ENCODE measurements around the gene ATXN1. TPM values are rescaled to one million over a fixed set of nuclear protein-coding genes. Genes with fewer than 3 reads are reported as not detected.

The ATXN1 gene
- total RNA-seq, 2 donors from 2014 or later: 56.4 to 103 TPM

DNA sequence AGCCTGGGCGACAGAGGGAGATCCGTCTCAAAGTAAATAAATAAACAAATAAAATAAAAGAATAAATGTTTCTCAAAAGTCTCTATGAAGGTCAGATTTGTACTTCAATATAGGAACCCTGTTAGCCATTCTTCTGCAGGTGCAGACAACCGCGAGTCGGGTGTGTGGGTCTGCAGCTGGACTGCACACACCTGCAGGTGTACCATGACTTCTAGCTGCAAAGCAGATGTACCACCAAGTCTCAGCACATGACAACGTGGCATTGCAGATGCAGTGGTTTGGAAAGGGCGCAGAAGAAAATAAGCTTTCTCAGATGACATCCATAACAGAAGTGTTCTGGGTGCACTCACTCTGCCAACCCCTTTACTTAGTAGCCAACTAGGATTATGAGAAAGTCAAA, 239.7 kb downstream of the ATXN1 start:
- Mint-ChIP-seq H3K9me3 (no peaks in the 10 kb centered on the region), H3K36me3 (peaks cover 4% of the 10 kb centered on the region), H3K27ac (no peak overlapping the region), H3K4me1 (ENCODE audit: low read depth in 2 of 2) (peaks cover 42 to 64% of the 10 kb centered on the region in 2 donors), H3K27me3 (no peaks in the 10 kb centered on the region), H3K4me3 (no peak overlapping the region)
- ATAC-seq (no peak), DNase-seq (ENCODE audit: low spot score) (no peak)

DNA sequence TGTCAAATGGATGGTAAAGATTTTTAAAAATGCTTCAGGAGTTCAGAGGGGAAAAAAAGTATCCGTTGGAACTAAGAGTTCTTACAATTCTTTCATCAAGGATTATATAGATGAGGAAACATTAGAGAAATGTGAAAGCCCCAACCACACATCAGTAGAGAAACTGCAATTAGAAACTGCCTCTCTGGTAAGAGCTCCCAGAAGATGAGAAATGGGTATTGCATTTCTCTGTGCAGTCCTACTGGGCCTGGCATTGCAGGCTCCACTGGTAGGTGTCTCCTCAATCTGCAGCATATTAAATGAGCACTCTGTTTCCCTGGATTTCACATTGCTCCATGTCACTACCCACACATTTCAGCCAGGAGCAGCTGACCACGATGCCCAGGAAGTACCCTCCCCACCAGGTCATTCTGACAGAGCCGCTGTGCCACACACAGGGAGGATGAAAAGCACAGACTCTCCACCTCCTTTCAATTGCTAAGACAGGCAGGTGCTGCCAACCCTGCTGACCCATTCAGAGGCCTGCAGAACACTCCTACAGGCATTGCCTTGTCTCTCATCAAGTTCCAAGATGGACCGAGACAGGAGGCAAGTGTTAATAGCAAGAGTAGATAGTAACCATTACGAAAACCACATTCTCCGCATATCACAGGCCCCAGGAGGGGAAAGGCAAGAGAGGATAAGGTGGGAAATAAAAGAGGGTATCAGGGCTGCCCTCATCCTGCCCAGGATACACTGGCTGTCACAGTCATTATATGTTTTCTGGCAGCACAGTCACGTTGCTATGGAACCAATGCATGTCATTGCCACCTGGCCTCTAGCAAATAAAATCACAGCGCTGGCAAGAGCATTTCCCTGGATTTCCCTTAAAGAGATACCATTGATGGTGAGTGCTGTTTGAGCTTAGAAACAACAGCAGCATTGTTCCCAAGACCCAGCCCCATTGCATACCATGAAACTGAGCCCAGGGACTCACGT, 241.7 kb downstream of the ATXN1 start:
- H3K27ac Mint-ChIP-seq: peak overlapping the region in 1 of 2 donors; percentile 2
- H3K4me1 Mint-ChIP-seq (ENCODE audit: low read depth in 2 of 2): peaks cover 39 to 61% of the 10 kb centered on the region in 2 donors
- ATAC-seq (no peak), DNase-seq (ENCODE audit: low spot score) (no peak)
- peaks cover 4% of the 10 kb centered on the region for H3K36me3 Mint-ChIP-seq
- no peaks in the 10 kb centered on the region for H3K27me3 Mint-ChIP-seq
- no peaks in the 10 kb centered on the region for H3K9me3 Mint-ChIP-seq
- H3K4me3 Mint-ChIP-seq: peak overlapping the region; percentile 40

DNA sequence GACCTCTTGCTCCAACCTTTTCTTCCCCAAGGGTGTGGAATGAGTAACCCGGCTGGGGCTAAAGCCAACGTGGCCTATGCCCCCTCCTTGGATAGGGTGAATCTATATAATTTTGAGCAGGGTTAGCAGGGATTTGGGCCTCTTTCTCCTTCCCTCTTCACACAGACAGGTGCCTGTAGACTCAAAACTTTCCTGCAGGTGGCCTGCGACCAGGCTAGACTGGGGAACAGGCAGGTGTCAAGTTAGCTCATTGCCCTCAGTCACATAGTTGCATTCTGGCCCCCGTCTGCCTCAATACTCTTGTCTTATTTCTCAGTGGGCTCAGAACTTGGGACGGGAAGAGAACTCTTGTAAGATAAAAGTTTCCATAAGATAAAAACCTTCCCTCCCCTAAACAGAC, 243.0 kb downstream of the ATXN1 start:
- no peak overlapping the region for H3K4me3 Mint-ChIP-seq
- DNase-seq (ENCODE audit: low spot score) (no peak), ATAC-seq (no peak)
- no peaks in the 10 kb centered on the region for H3K27me3 Mint-ChIP-seq
- no peaks in the 10 kb centered on the region for H3K36me3 Mint-ChIP-seq
- peaks cover 46 to 59% of the 10 kb centered on the region in 2 donors for H3K4me1 Mint-ChIP-seq (ENCODE audit: low read depth in 2 of 2)
- peak overlapping the region; percentile 2 to 24 for H3K27ac Mint-ChIP-seq
- H3K9me3 Mint-ChIP-seq: no peaks in the 10 kb centered on the region

DNA sequence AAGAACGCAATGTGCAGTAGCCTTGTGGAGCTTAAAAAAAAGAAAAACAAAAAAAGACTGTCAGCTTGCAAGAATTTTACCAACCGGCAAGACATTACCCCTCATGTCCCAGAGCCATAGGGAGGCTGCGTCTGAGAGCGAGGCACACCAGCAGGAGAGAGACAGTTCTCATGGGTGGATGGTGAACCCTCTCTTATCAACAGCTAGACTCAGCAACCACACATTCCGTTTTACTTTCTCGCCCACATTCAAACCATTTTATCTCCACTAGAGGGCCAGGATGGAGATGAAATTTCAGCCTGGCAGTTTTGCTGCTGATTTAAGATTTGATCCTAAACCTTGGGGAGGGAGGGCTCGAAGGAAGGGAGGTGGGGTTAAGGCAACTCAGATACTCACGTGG, 247.0 kb downstream of the ATXN1 start:
- Mint-ChIP-seq H3K36me3 (peaks cover 6% of the 10 kb centered on the region), H3K9me3 (no peaks in the 10 kb centered on the region), H3K27ac (peak overlapping the region; percentile 43 to 53), H3K4me1 (ENCODE audit: low read depth in 2 of 2) (peaks cover 68 to 80% of the 10 kb centered on the region in 2 donors), H3K27me3 (no peaks in the 10 kb centered on the region), H3K4me3 (no peak overlapping the region)
- ATAC-seq (no peak), DNase-seq (ENCODE audit: low spot score) (no peak)

DNA sequence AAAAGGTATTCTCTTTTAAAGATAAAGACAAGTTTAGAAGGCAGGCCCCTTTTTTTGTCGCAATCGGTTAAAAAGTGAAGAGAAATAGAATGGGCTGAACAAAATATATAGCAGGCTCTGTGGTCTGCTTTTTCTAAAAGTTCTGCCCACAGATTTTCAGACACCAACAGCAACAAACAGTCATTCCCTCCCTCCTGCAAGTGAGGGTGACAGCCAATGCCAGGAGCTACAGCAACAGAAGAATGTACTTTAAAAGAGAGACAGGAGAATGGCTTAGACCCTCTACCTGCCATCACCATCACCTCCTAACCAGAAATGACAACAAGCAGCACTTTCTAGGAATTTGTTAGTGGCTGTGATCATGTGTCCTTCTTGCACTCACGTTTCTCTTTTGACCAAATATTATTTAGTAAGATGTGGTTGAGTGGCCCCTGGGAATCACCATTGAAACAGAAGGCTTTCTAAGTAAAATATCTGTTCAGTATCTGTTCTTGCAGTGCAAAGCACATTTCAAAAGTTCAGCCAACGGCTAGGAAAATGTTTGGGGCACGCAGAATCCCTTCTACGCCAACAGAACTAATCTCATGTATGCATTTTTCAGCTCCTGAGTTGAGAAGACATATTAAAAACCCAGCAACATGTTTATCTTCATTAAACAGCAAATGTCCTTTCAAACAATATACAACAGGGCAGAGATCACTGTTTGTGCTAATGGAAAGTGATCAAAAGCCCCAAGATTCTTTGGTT, 248.5 kb downstream of the ATXN1 start:
- Mint-ChIP-seq H3K4me3 (no peak overlapping the region), H3K9me3 (no peaks in the 10 kb centered on the region), H3K36me3 (peaks cover 6% of the 10 kb centered on the region), H3K27ac (peak overlapping the region; percentile 43 to 53), H3K27me3 (no peaks in the 10 kb centered on the region), H3K4me1 (ENCODE audit: low read depth in 2 of 2) (peaks cover 56 to 64% of the 10 kb centered on the region in 2 donors)
- ATAC-seq: peak in 1 of 2 donors; percentile 50
- no peak for DNase-seq (ENCODE audit: low spot score)

DNA sequence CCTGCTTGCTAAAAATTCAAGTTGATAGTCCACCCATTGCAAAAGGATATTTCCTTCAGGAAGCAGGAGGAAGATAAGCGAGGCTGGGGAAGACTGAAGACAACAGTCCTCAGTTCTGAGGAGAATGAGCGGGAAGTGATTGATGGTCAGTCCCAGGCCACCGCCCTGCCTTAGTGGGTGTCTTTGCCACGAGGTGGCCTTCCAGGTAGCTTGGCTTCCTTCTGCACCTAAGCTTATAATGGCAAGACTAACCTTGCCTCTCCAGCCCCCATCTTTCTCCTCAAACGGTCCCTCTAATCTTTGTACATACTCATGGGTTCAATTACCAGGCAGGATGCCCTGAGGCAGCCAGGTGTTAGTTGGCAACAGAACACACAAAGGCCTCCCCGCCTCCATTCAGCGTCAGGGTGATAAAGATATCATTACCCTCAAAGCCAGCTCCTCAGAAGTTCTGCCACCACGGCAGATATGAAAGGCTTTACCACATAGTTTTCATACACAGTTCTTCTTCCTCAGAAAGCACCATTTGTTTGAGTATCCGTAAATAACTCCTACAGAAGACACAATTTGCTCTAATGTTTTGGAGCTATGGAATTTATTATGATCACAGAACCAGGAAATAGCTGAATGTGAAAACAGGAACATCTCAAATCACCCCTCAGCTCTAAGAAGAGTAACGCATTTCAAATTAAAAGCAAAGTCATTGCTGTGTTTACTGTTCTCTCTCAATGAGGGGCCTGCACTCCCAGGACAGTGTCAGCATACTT, 249.4 kb downstream of the ATXN1 start:
- Mint-ChIP-seq H3K27ac (peak overlapping the region; percentile 34 to 53), H3K27me3 (no peaks in the 10 kb centered on the region), H3K4me1 (ENCODE audit: low read depth in 2 of 2) (peaks cover 53 to 58% of the 10 kb centered on the region in 2 donors), H3K9me3 (no peaks in the 10 kb centered on the region), H3K36me3 (peaks cover 6% of the 10 kb centered on the region), H3K4me3 (peak overlapping the region; percentile 56)
- ATAC-seq (peak in 1 of 2 donors; percentile 15), DNase-seq (ENCODE audit: low spot score) (no peak)

DNA sequence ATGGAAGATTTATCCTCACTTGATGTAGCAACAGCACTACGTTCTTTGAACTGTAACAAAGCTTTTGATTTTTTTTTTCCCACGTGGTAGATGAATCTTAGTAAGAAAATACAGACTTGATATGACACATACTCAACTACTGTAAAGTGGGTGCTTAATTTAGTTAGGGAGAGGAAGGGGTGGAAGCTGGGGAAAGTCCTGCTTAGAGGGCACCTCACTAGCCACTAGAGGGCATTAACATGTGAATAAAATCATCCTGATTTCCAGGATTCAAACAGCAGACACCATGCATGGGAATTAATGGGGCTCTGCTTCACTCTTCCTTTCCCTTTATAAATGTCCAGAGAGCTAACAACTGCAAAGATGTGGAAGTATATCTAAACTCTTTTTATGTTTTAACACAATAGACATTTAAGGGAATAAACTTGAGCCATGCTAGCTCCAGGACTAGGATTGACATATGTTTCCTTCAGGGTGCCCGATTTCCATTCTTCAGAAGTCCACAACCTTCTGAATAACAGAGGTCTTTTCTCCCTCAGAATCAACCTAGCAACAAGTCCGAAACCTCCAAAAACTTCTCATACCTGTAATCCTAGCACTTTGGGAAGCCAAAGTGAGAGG, 250.1 kb downstream of the ATXN1 start:
- peak overlapping the region; percentile 14 to 34 for H3K27ac Mint-ChIP-seq
- ATAC-seq (peak; percentile 68 to 84), DNase-seq (ENCODE audit: low spot score) (no peak)
- H3K9me3 Mint-ChIP-seq: no peaks in the 10 kb centered on the region
- peak overlapping the region; percentile 11 for H3K4me3 Mint-ChIP-seq
- peaks cover 6% of the 10 kb centered on the region for H3K36me3 Mint-ChIP-seq
- no peaks in the 10 kb centered on the region for H3K27me3 Mint-ChIP-seq
- peaks cover 53 to 60% of the 10 kb centered on the region in 2 donors for H3K4me1 Mint-ChIP-seq (ENCODE audit: low read depth in 2 of 2)

DNA sequence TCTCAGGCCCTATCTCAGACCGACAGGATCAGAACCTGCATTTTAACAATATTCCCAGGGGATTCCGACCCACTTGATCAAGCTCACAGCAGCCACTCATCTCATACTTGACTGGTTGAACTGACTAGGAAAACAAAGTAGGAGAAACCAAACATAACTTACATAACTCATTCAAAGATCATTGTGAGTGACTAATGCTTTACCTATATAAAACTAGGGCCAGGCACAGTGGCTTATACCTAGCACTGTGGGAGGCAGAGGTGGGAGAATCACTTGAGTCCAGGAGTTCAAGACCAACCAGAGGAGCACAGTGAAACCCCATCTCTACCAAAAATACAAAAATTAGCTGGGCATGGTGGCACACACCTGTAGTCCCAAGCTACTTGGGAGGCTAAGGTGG, 251.0 kb downstream of the ATXN1 start:
- H3K36me3 Mint-ChIP-seq: peaks cover 6% of the 10 kb centered on the region
- H3K9me3 Mint-ChIP-seq: no peaks in the 10 kb centered on the region
- no peak for ATAC-seq
- no peaks in the 10 kb centered on the region for H3K27me3 Mint-ChIP-seq
- DNase-seq (ENCODE audit: low spot score): no peak
- H3K4me1 Mint-ChIP-seq (ENCODE audit: low read depth in 2 of 2): peaks cover 56 to 65% of the 10 kb centered on the region in 2 donors
- H3K4me3 Mint-ChIP-seq: no peak overlapping the region
- H3K27ac Mint-ChIP-seq: peak overlapping the region in 1 of 2 donors; percentile 0

DNA sequence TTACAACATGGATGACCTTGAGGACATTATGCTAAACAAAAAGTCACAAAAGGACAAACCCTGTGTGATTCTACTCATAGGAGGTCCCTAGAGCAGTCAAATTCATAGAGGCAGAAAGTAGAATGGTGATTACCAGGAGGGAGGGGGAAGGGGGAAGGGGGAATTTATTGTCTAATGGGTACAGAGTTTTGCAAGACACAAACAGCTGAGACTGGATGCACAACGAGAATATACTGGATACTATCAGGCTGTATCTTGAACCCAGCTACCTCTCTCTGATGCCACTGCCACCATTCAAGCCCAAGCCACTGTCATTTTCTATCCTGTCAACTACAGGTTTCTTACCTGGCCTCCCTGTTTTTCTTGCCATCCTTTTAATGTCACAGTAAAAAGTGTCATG, 252.3 kb downstream of the ATXN1 start:
- no peak overlapping the region for H3K4me3 Mint-ChIP-seq
- H3K27ac Mint-ChIP-seq: peak overlapping the region in 1 of 2 donors; percentile 13
- no peak for DNase-seq (ENCODE audit: low spot score)
- H3K9me3 Mint-ChIP-seq: no peaks in the 10 kb centered on the region
- H3K27me3 Mint-ChIP-seq: no peaks in the 10 kb centered on the region
- ATAC-seq: no peak
- peaks cover 6% of the 10 kb centered on the region for H3K36me3 Mint-ChIP-seq
- peaks cover 59 to 68% of the 10 kb centered on the region in 2 donors for H3K4me1 Mint-ChIP-seq (ENCODE audit: low read depth in 2 of 2)

DNA sequence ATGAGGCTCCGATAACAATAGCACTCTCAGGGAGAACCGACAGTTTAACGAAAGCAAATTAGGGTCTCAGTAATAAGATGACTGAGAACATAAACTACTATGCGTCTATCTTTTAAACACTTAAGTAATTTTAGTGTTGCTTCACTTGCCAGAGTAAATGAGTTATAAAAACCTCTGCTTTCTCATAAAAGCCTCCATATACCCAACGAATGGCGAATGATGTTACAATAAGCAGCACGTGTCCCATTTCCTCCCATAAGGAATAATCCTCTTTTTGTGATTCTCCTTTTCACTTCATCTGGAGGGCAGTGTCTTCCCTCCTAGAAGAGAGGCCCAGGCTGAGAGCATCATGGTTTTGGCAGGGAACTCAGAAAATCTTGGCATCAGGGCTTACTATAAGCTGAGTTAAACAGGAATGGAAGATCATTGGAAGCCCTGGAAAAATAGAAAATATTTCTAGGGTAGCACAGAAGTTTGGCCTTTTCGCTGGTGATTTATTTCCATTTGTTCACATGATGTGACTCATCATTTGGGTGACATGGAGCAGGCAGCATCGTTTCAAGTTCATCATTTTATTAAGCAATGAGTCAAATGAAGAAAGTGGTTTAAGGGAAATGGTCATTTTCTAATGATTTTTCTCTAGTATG, 255.4 kb downstream of the ATXN1 start:
- Mint-ChIP-seq H3K9me3 (no peaks in the 10 kb centered on the region), H3K27me3 (no peaks in the 10 kb centered on the region), H3K36me3 (peaks cover 11% of the 10 kb centered on the region), H3K4me3 (peak overlapping the region; percentile 9), H3K4me1 (ENCODE audit: low read depth in 2 of 2) (peaks cover 39 to 48% of the 10 kb centered on the region in 2 donors), H3K27ac (peak overlapping the region in 1 of 2 donors; percentile 42)
- no peak for DNase-seq (ENCODE audit: low spot score)
- ATAC-seq: no peak

DNA sequence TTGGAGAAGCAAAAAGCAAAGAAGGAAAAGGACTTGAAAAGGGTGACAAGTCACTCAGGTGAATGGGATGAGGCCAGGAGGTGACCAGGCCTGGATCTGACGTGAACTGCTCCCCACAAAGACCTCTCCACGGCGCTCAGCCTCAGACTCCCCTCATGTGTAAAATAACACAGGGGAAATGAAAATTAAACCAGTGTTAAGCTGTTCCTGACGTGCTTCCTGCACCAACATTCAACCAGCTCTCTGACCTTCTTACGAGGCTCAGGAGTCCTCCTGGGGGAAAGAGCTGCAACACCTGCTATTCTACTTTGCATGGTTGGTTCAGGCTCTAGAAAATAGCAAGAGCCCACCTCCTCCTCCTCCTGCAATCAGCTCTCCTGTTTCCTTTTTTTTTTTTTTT, 256.7 kb downstream of the ATXN1 start:
- peaks cover 29 to 40% of the 10 kb centered on the region in 2 donors for H3K4me1 Mint-ChIP-seq (ENCODE audit: low read depth in 2 of 2)
- ATAC-seq: no peak

DNA sequence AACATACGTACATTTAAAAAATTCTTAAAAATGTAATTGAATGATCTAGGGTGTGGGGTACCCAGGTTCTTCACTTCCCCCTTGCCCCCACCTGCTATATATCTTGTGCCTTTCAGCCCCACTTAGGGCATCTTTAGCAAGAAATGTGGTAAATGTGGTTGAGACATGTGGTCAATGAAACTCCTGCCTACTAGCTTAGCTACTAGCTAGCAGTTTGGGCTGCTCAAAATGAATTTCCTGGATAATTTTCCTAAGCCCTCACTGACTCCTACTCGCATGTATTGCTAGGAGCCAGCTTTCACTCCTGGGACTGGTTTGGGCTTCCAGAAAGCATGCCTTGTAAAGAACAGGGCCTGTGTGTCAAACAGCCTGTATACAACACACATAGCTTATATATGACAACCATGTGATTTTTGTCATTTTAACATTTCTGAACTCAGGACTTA, 257.3 kb downstream of the ATXN1 start:
- H3K27ac Mint-ChIP-seq: peak overlapping the region; percentile 13 to 42
- DNase-seq (ENCODE audit: low spot score): no peak

More for the DNA sequence above, 256.7 kb downstream of the ATXN1 start:
- DNase-seq (ENCODE audit: low spot score): no peak
- Mint-ChIP-seq H3K27me3 (no peaks in the 10 kb centered on the region), H3K27ac (peak overlapping the region; percentile 13 to 42), H3K4me3 (peak overlapping the region; percentile 50), H3K9me3 (no peaks in the 10 kb centered on the region), H3K36me3 (peaks cover 5% of the 10 kb centered on the region)

More for the DNA sequence above, 257.3 kb downstream of the ATXN1 start:
- H3K36me3 Mint-ChIP-seq: peaks cover 5% of the 10 kb centered on the region
- no peaks in the 10 kb centered on the region for H3K9me3 Mint-ChIP-seq
- peaks cover 26 to 37% of the 10 kb centered on the region in 2 donors for H3K4me1 Mint-ChIP-seq (ENCODE audit: low read depth in 2 of 2)
- peak overlapping the region; percentile 50 for H3K4me3 Mint-ChIP-seq
- peak; percentile 69 to 88 for ATAC-seq
- no peaks in the 10 kb centered on the region for H3K27me3 Mint-ChIP-seq

Data from natural killer cell treated with Interleukin-12 subunit alpha and Interleukin-12 subunit beta and Interleukin-15 and Interleukin-18, amount 100 ng/mL, for 72 hours (primary cell).